ENCODE results near the gene DSG4.

GRCh38 chr18:31354990-31355389, 21.6 kb upstream of the DSG4 start:
- TF ChIP-seq CTCF (conservative IDR thresholded peaks at IDR 0.05; ENCODE audit: low read length) (no peak), EZH2phosphoT487 (IDR thresholded peaks at IDR 0.05; ENCODE audit: borderline replicate concordance, low read depth, low read length) (no peak)

All from OCI-LY7 (cell line).